ENCODE results near the gene S100A5.

The S100A5 gene

GRCh38 chr1:153546796-153547559 is 6.2 kb upstream of the S100A5 start:
- peak; percentile 22 for DNase-seq (ENCODE audit: low spot score)

- DNase-seq (ENCODE audit: low spot score) = no peak
These were observed 5.6 kb upstream of the S100A5 start for GRCh38 chr1:153546371-153546770.

- peak; percentile 81 for DNase-seq (ENCODE audit: low spot score)
These were observed 4.6 kb upstream of the S100A5 start, which contains the start of gene S100A4 for GRCh38 chr1:153545067-153546055. Gene S100A4 (minus strand): TSS chr1:153545806. CDS start chr1:153544794, 1,012 bp downstream.

DNA sequence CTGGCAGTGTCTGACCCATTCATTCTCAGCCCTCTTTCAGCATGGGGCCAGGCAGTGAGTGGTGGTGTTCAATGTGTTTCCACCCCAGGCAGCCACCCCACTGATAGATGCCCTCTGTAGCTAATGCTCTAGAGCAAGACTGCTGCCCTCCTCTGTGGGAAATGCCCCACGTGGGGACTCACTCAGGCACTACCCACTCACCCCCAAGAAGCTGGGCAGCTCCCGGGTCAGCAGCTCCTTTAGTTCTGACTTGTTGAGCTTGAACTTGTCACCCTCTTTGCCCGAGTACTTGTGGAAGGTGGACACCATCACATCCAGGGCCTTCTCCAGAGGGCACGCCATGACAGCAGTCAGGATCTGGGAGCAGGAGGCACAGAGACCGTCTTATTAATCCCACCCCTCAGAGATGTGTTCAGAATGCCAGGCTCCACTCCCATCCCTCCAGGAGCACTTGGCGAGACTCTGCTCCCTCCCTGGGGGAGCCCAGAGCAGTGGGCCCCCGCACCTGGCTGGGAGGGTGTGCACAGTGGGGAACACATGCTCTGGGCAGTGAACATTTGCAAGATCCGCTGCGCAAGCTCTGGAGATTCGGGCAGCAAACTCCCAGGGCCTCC is 3.8 kb upstream of the S100A5 start:
- no peak for DNase-seq (ENCODE audit: low spot score)

GRCh38 chr1:153543736-153544135 is 3.0 kb upstream of the S100A5 start:
- peak; percentile 15 for DNase-seq (ENCODE audit: low spot score)

DNA sequence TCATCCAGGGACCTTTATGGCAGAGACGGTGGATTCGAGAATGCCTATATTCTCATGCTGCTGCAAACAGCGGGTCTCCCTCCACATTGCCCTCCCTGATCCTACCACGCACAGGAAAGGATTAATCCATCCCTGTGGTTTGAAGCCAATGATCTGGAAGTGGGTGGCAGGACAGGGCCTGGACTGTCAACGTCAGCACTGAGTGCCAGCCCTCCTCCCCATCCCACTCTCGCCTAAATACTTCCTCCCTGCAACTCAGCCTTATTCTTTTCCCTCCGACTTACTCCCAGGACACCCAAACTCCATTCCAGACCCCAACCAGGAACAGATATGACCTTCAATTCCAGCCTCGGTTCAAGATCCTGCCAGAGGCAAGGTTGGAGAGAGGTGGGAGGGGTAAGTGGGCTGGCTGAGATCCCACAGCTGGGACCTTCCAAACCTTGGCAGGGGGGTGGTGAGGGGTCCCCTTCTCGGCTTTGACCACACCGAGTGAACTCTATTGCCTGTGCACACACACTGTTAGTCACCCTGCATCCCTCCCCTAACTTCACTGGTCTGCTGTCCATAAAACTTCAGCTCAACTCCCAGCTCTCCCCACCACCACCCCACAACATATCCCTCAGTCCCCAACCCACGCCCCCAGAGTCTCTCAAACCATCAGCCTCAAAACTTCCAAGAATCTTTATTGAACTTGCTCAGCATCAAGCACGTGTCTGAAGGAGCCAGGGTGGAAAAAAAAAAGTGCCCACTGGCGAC is 2.4 kb upstream of the S100A5 start:
- DNase-seq (ENCODE audit: low spot score) = no peak

- no peak for DNase-seq (ENCODE audit: low spot score)
These were observed 1.2 kb upstream of the S100A5 start for GRCh38 chr1:153541641-153542590.

DNA sequence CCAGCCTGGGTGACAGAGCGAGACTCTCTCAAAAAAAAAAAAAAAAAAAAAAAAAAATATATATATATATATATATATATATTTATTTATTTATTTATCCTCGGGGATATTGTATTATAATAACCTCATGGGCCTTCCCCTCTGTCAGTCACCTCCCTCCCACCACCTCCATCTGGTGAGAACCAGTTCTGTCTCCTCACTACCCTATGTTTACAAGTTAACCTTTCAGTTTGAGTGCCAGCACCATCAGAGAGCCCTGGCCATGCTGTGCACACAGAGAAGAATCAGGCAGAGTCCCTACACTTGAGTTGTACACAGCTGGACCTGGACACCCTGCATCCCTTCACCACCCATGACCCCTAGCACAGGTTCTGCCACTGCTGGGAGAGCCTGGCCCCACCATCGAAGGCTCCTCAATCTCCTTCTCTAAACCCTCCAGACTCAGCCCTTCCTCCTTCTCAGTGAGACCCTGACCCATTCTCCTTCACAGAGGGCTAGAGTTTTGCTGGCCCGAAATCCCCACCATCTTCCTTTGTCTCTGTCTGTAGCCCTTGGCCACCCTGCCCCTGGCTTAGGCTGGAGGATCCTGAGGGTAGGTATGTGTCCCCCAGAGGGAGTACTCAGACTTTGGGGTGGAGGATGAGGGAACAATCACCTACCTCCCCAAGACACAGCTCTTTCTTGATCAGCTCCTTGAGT is 1.2 kb downstream of the S100A5 start:
- DNase-seq (ENCODE audit: low spot score) = no peak

GRCh38 chr1:153538315-153538821 is 2.4 kb downstream of the S100A5 start:
- no peak for DNase-seq (ENCODE audit: low spot score)

GRCh38 chr1:153537376-153537730 is 3.4 kb downstream of the S100A5 start:
- no peak for DNase-seq (ENCODE audit: low spot score)

- DNase-seq (ENCODE audit: low spot score) = no peak
These were observed 3.9 kb downstream of the S100A5 start for GRCh38 chr1:153536671-153537375.

- peak; percentile 60 for DNase-seq (ENCODE audit: low spot score)
These were observed 4.6 kb downstream of the S100A5 start for GRCh38 chr1:153536012-153536670.

DNA sequence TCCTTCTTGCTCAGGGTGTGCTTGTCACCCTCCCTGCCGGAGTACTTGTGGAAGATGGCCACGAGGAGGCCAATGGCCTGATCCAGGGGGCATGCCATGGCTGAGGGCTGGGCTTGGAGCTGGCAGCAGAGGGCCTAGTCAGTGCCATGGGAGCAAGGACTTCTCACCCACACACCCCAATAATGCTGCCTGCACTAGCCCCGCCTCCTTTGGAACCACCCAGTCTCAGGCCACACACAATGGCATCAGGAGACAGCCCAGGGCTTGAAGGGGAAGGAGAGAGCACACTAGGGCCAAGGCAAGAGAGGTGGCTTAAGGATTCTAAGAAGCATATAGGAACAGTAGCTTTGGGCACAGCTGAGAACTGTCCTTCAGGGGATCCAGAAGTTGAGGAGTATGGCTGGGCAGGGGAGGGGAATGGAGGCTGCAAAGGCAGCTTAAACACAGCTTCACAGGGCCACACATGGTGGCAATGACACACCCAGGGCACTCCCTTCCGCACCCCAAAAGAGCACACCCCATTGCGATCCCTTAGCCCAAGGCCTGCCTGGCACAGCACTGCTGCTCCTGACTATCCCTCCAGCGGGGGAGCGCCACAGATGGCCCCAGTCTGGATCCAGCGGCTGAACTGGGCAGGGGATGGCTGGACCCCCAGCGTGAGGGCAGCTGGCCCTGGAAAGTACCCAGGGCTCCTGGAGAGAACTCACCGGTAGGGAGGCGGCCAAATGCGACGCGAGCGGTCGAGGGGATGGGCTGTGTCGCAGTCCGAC is 5.3 kb downstream of the S100A5 start, which contains the start of gene S100A6:
Gene S100A6, minus strand, starts transcription at position 750 of the 770 bp plus-strand sequence. Its CDS starts 652 bp downstream, at position 98.
- DNase-seq (ENCODE audit: low spot score) = peak; percentile 75

DNA sequence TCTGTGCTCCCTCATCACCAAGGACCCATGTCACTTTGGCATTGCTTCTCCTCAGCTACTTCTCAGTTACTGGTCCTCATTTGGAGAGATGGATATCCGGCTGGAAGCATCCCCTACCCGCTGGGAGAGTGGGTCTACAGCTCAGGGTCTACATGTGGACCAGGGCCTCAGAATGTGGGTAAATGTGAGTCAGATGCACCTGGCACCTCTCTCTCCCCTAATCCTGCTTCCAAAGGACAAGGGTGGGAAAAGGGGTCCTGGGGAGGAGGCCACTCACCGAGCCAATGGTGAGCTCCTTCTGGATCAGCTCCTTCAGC is 5.9 kb downstream of the S100A5 start:
- DNase-seq (ENCODE audit: low spot score) = no peak

GRCh38 chr1:153534226-153534924 is 6.4 kb downstream of the S100A5 start:
- peak; percentile 40 for DNase-seq (ENCODE audit: low spot score)

DNA sequence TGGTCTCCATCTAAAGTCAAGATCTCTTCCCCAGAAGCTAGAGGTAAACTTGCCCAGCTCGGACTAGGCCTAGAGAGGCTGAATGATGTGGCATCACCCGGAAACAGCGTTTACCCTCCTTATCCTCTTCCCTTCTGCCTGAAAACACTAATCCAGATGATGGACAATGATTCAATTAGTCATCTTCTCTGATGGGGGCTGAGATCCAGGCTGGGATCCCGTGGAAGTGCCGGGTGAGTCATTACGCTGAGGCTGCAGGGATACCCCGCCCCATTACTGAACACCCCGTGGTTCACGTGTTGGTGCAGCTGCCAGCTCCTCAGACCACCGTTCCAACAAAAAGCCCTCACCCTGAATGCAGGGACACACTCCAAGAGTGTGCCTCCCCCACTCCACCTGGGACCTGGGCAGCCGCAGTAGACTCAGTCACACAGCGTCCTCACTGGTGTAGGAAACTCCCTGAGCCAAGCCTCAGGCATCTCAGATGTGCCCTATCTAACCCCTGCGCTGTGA is 7.0 kb downstream of the S100A5 start:
- peak; percentile 44 for DNase-seq (ENCODE audit: low spot score)
